Fibroblast of the aortic adventitia (primary cell): ENCODE results near the gene TMEM221. TPM values are rescaled to one million over a fixed set of nuclear protein-coding genes. Genes with fewer than 3 reads are reported as not detected.

Source experiments
- DNase-seq: peaks from one replicate; pipeline ENCODE4 v3.0.0-alpha.2; 2010; ENCODE audit warnings: low read depth
- H3K4me3 ChIP-seq: 2 replicates; pipeline ENCODE4 v1.5.1; 2011; ENCODE audit warnings: low read depth, mild to moderate bottlenecking, control low read depth, low read length, moderate library complexity
- CTCF ChIP-seq: IDR thresholded peaks from 2 replicates; pipeline ENCODE4 v1.5.1; 2011; ENCODE audit warnings: mild to moderate bottlenecking, low read length, control low read depth, inconsistent platforms; ENCODE audit not compliant: insufficient read depth
- total RNA-seq: library from RNA; depleted of rRNA; stranded (reverse); fragments of >200 nt; gene quantifications from 2 replicates; pipeline ENCODE4 v1.2.3, GENCODE V29; 2012; ENCODE audit warnings: low replicate concordance

TMEM221 gene
- total RNA-seq, 1 donor: not detected

GRCh38 chr19:17414097-17414496 is 34.4 kb downstream of the TMEM221 start:
- DNase-seq: no peak
- no peak overlapping the region for H3K4me3 ChIP-seq
- no peak for TF ChIP-seq CTCF

- no peak overlapping the region for H3K4me3 ChIP-seq
- TF ChIP-seq CTCF: no peak
- DNase-seq: no peak
Observed at GRCh38 chr19:17411801-17412200, 36.7 kb downstream of the TMEM221 start.

- peak; percentile 53 for DNase-seq
Observed at GRCh38 chr19:17409990-17410389, 38.5 kb downstream of the TMEM221 start.

GRCh38 chr19:17406887-17407196 is 41.6 kb downstream of the TMEM221 start:
- H3K4me3 ChIP-seq: no peak overlapping the region
- no peak for TF ChIP-seq CTCF
- no peak for DNase-seq

More at GRCh38 chr19:17409990-17410389, 38.5 kb downstream of the TMEM221 start:
- H3K4me3 ChIP-seq: no peak overlapping the region
- no peak for TF ChIP-seq CTCF

- no peak overlapping the region for H3K4me3 ChIP-seq
- no peak for DNase-seq
- TF ChIP-seq CTCF: no peak
Observed at GRCh38 chr19:17406046-17406886, 42.2 kb downstream of the TMEM221 start.

GRCh38 chr19:17405250-17406045 is 43.0 kb downstream of the TMEM221 start, which contains the start of gene BST2:
Gene BST2, minus strand, starts transcription at chr19:17405630. Its CDS starts 55 bp downstream, at chr19:17405575.
- peak within 1 kb of the TSS; percentile 31 for H3K4me3 ChIP-seq
- TF ChIP-seq CTCF: no peak
- peak; percentile 62 for DNase-seq
